Suprapubic skin (tissue), 3 donors: Measurements from ENCODE around the gene NLGN2.

Experiments
- CTCF ChIP-seq, 2 donors: fragments of 200-600 bp in 1 of 2; fragments of 450-650 bp in 1 of 2; sonication (generic) in 1 of 2; IDR thresholded peaks; one replicate each; pipeline ENCODE4 v1.5.1; 2016 to 2019; ENCODE audit warnings: antibody characterized with exemption in 2 of 2, mild to moderate bottlenecking in 1 of 2, moderate library complexity in 1 of 2
- POLR2A ChIP-seq, 2 donors: fragments of 450-650 bp; IDR thresholded peaks; one replicate each; pipeline ENCODE4 v1.6.1; 2017; ENCODE audit warnings: antibody characterized with exemption in 2 of 2, mild to moderate bottlenecking in 2 of 2, moderate library complexity in 2 of 2

GRCh38 chr17:7431231-7431630, 23.6 kb downstream of the NLGN2 start:
- no peak for TF ChIP-seq CTCF (IDR thresholded peaks at IDR 0.05)
- TF ChIP-seq POLR2A (IDR thresholded peaks at IDR 0.05): no peak
